Camera-type eye (tissue), 1 donor: ENCODE data around the gene COBL. TPM values are rescaled to one million over a fixed set of nuclear protein-coding genes. Genes with fewer than 3 reads are reported as not detected.

Experiments
- total RNA-seq: library from RNA; depleted of rRNA; stranded (reverse); fragments of >200 nt; gene quantifications from one replicate; pipeline ENCODE4 v1.2.3, GENCODE V29; 2014

The COBL gene, protein sequence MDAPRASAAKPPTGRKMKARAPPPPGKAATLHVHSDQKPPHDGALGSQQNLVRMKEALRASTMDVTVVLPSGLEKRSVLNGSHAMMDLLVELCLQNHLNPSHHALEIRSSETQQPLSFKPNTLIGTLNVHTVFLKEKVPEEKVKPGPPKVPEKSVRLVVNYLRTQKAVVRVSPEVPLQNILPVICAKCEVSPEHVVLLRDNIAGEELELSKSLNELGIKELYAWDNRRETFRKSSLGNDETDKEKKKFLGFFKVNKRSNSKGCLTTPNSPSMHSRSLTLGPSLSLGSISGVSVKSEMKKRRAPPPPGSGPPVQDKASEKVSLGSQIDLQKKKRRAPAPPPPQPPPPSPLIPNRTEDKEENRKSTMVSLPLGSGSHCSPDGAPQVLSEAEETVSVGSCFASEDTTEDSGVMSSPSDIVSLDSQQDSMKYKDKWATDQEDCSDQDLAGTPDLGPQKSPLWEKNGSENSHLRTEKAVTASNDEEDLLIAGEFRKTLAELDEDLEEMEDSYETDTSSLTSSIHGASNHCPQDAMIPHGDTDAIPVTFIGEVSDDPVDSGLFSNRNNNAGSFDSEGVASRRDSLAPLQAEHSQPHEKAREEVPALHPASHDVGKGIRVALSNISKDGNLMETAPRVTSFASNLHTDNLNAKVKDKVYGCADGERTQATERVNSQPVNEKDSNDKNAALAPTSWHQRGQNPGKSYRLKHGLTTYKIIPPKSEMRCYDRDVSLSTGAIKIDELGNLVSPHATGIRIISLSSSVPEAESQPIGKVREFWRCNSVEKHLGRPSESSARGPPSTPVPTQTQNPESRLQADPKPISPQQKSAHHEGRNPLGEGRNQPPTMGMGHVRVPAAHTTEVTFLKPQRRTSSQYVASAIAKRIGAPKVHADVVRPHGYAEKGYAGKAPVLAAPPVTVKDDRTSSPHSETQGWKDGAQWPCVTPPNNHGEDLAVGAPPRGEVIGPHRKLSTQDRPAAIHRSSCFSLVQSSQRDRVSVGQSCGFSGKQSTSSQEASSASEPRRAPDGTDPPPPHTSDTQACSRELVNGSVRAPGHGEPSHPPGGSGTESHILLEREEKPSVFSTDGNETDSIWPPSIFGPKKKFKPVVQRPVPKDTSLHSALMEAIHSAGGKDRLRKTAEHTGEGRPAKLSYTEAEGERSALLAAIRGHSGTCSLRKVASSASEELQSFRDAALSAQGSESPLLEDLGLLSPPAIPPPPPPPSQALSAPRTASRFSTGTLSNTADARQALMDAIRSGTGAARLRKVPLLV
- 22.3 TPM for total RNA-seq

GRCh38 chr7:51316666-51317581 lies at the start of gene COBL:
COBL (minus strand) TSS chr7:51316809; CDS start chr7:51316633, 176 bp downstream.

